NCI-H524 treated with DMSO at 0.1 percent for 48 hours (cell line): ENCODE data around the gene USP9X.
"Not testable (repeated sequence)": the region's sequence is repeated elsewhere in the genome, so short reads cannot be mapped to it uniquely, and the experiment has no call there.

ENCODE experiments used
- DNase-seq: peaks from one replicate; lab custom pipeline; 2025; lab: John Stamatoyannopoulos, UW

The USP9X gene

GRCh38 chrX:41282307-41282706 is 197.1 kb downstream of the USP9X start:
- not testable (repeated sequence) for DNase-seq

- not testable (repeated sequence) for DNase-seq
These were observed 200.7 kb downstream of the USP9X start for GRCh38 chrX:41285928-41286327.
